Peyer's patch (tissue), 4 donors: ENCODE results near the gene RAPGEF5.

Experiments used
- CTCF ChIP-seq, 6 experiments: fragments of 450-650 bp in 4 of 6; fragments of 200-600 bp in 2 of 6; sonication (generic) in 1 of 6; IDR thresholded peaks; one replicate each; pipeline ENCODE4 v1.5.1; 2017 to 2019; ENCODE audit warnings: antibody characterized with exemption in 6 of 6, mild to moderate bottlenecking in 3 of 6, moderate library complexity in 1 of 6
- POLR2A ChIP-seq, 2 donors: fragments of 450-650 bp; IDR thresholded peaks; one replicate each; pipeline ENCODE4 v1.5.1; 2017; ENCODE audit warnings: antibody characterized with exemption in 2 of 2, mild to moderate bottlenecking in 2 of 2, moderate library complexity in 2 of 2

GRCh38 chr7:22200238-22200637 lies 156.7 kb downstream of the RAPGEF5 start:
- TF ChIP-seq POLR2A (IDR thresholded peaks at IDR 0.05) (no peak), CTCF (IDR thresholded peaks at IDR 0.05) (no peak)
